DLD1 (cell line): Measurements from ENCODE around the gene PIP5K1C.
"Not testable (repeated sequence)": the region's sequence is repeated elsewhere in the genome, so short reads cannot be mapped to it uniquely, and the experiment has no call there.

Experiments
- in situ Hi-C: cut with HindIII; loops from 2 replicates; pipeline ENCODE4 v1.10.0; 2017; ENCODE audit warnings: low sequenced_read_pairs

PIP5K1C gene

GRCh38 chr19:3631053-3631861, 69.0 kb downstream of the PIP5K1C start:
- in situ Hi-C loops: no loop called here

- in situ Hi-C loops: not testable (repeated sequence)
These were observed 71.5 kb downstream of the PIP5K1C start for GRCh38 chr19:3628766-3629165.

GRCh38 chr19:3627351-3627723, 72.9 kb downstream of the PIP5K1C start:
- in situ Hi-C loops: no loop called here

- in situ Hi-C loops: no loop called here
These were observed 73.6 kb downstream of the PIP5K1C start, which contains the start of gene CACTIN for GRCh38 chr19:3626473-3627350. TSS of gene CACTIN (minus strand) at chr19:3626790. CDS start at chr19:3626762, 28 bp downstream.

- in situ Hi-C loops: no loop called here
These were observed 74.2 kb downstream of the PIP5K1C start for GRCh38 chr19:3625996-3626472.

GRCh38 chr19:3623716-3624115, 76.6 kb downstream of the PIP5K1C start:
- in situ Hi-C loops: no loop called here

- in situ Hi-C loops: no loop called here
These were observed 78.0 kb downstream of the PIP5K1C start for GRCh38 chr19:3622224-3622623.

GRCh38 chr19:3621689-3622088, 78.6 kb downstream of the PIP5K1C start:
- in situ Hi-C loops: no loop called here

- in situ Hi-C loops: no loop called here
These were observed 79.3 kb downstream of the PIP5K1C start for GRCh38 chr19:3620817-3621547.

GRCh38 chr19:3620145-3620816, 80.0 kb downstream of the PIP5K1C start:
- in situ Hi-C loops: no loop called here

- in situ Hi-C loops: no loop called here
These were observed 80.6 kb downstream of the PIP5K1C start for GRCh38 chr19:3619631-3620012.

- in situ Hi-C loops: no loop called here
These were observed 81.2 kb downstream of the PIP5K1C start for GRCh38 chr19:3618811-3619630.

- in situ Hi-C loops: no loop called here
These were observed 82.0 kb downstream of the PIP5K1C start for GRCh38 chr19:3618144-3618810.

GRCh38 chr19:3617463-3617862, 82.8 kb downstream of the PIP5K1C start:
- in situ Hi-C loops: no loop called here

- in situ Hi-C loops: no loop called here
These were observed 84.6 kb downstream of the PIP5K1C start for GRCh38 chr19:3615524-3616135.

- in situ Hi-C loops: no loop called here
These were observed 85.3 kb downstream of the PIP5K1C start for GRCh38 chr19:3614858-3615505.

GRCh38 chr19:3613818-3614661, 86.2 kb downstream of the PIP5K1C start:
- in situ Hi-C loops: no loop called here
